Neural cell (in vitro differentiated cells): ENCODE data around the gene NKD1. TPM values are rescaled to one million over a fixed set of nuclear protein-coding genes. Genes with fewer than 3 reads are reported as not detected.

Experiments used
- H2AFZ ChIP-seq: fragments of 200-600, 300-800 bp; sonication (generic), shearing (Covaris generic); 2 replicates; pipeline ENCODE4 v1.6.0; 2014; ENCODE audit warnings: low read depth, mild to moderate bottlenecking, antibody characterized with exemption, low read length, moderate library complexity
- H3F3A ChIP-seq: fragments of 200-600 bp; shearing (Covaris generic); 2 replicates; pipeline ENCODE4 v1.6.1; 2016; ENCODE audit warnings: mild to moderate bottlenecking, moderate library complexity, mixed read lengths, antibody characterized with exemption, low read length; ENCODE audit not compliant: insufficient read depth, poor library complexity, severe bottlenecking
- H3K27ac ChIP-seq: fragments of 200-600, 300-800 bp; sonication (generic), shearing (Covaris generic); 2 replicates; pipeline ENCODE4 v1.5.1; 2014; ENCODE audit warnings: mild to moderate bottlenecking, low read length, moderate library complexity
- H3K27me3 ChIP-seq: fragments of 300-800, 200-600 bp; sonication (generic), shearing (Covaris generic); 2 replicates; pipeline ENCODE4 v1.6.0; 2014; ENCODE audit warnings: mild to moderate bottlenecking, low read depth, low read length, moderate library complexity; ENCODE audit not compliant: insufficient read depth
- H3K36me3 ChIP-seq: fragments of 300-800, 200-600 bp; sonication (generic), shearing (Covaris generic); 2 replicates; pipeline ENCODE4 v1.5.1; 2014; ENCODE audit warnings: mild to moderate bottlenecking, antibody characterized with exemption, low read length, moderate library complexity; ENCODE audit not compliant: insufficient read depth
- H3K4me2 ChIP-seq: fragments of 300-800, 200-600 bp; sonication (generic), shearing (Covaris generic); 2 replicates; pipeline ENCODE4 v1.6.0; 2014; ENCODE audit warnings: mild to moderate bottlenecking, low read length
- H3K4me3 ChIP-seq: fragments of 300-800, 200-600 bp; sonication (generic), shearing (Covaris generic); 2 replicates; pipeline ENCODE4 v1.5.1; 2014; ENCODE audit warnings: mild to moderate bottlenecking, low read length, moderate library complexity
- H3K79me2 ChIP-seq: fragments of 200-600 bp; shearing (Covaris generic); replicated peaks from 2 replicates; pipeline ENCODE4 v1.6.0; 2014; ENCODE audit warnings: mild to moderate bottlenecking, low read length, moderate library complexity; ENCODE audit not compliant: insufficient read depth
- H3K9ac ChIP-seq: fragments of 300-800, 200-600 bp; sonication (generic), shearing (Covaris generic); 2 replicates; pipeline ENCODE4 v1.6.1; 2016; ENCODE audit warnings: mild to moderate bottlenecking, low read length, mixed read lengths
- H3K9me2 ChIP-seq: fragments of 200-600 bp; shearing (Covaris generic); 2 replicates; pipeline ENCODE4 v1.6.1; 2016; ENCODE audit warnings: mild to moderate bottlenecking, low read length, mixed read lengths; ENCODE audit not compliant: insufficient read depth
- H3K9me3 ChIP-seq: fragments of 200-600, 300-800 bp; sonication (generic), shearing (Covaris generic); 2 replicates; pipeline ENCODE4 v1.6.1; 2016; ENCODE audit warnings: mild to moderate bottlenecking, mixed run types, low read length, moderate library complexity, mixed read lengths
- H4K20me1 ChIP-seq: fragments of 200-600 bp; shearing (Covaris generic); 2 replicates; pipeline ENCODE4 v1.6.1; 2016; ENCODE audit warnings: mild to moderate bottlenecking, mixed run types; ENCODE audit not compliant: insufficient read depth
- CTCF ChIP-seq: fragments of 450-650 bp; IDR thresholded peaks from 2 replicates; pipeline ENCODE4 v1.5.1; 2014; ENCODE audit warnings: antibody characterized with exemption, mild to moderate bottlenecking, moderate library complexity; ENCODE audit not compliant: poor library complexity, severe bottlenecking
- EP300 ChIP-seq: fragments of 450-650 bp; conservative IDR thresholded peaks from 2 replicates; pipeline ENCODE4 v1.6.1; 2014; ENCODE audit warnings: antibody characterized with exemption, mild to moderate bottlenecking, moderate library complexity; ENCODE audit not compliant: poor library complexity, severe bottlenecking
- EZH2 ChIP-seq: fragments of 200-600, 300-800 bp; shearing (Covaris generic), sonication (generic); IDR thresholded peaks from 2 replicates; pipeline ENCODE4 v1.6.1; 2014; ENCODE audit warnings: antibody characterized with exemption, low read length, borderline replicate concordance, mild to moderate bottlenecking; ENCODE audit not compliant: insufficient read depth, poor library complexity, severe bottlenecking
- MXI1 ChIP-seq: fragments of 450-650 bp; conservative IDR thresholded peaks from 2 replicates; pipeline ENCODE4 v1.6.1; 2014; ENCODE audit warnings: antibody characterized with exemption, mild to moderate bottlenecking; ENCODE audit not compliant: poor library complexity, severe bottlenecking
- POLR2AphosphoS5 ChIP-seq: IDR thresholded peaks from 2 replicates; pipeline ENCODE4 v1.6.1; 2012
- RAD21 ChIP-seq: fragments of 450-650 bp; conservative IDR thresholded peaks from 2 replicates; pipeline ENCODE4 v1.6.1; 2014; ENCODE audit warnings: antibody characterized with exemption, mild to moderate bottlenecking, moderate library complexity
- REST ChIP-seq: IDR thresholded peaks from 2 replicates; pipeline ENCODE4 v1.6.1; 2012; ENCODE audit warnings: borderline replicate concordance
- SMC3 ChIP-seq: fragments of 450-650 bp; conservative IDR thresholded peaks from 2 replicates; pipeline ENCODE4 v1.6.1; 2014; ENCODE audit warnings: antibody characterized with exemption, mild to moderate bottlenecking, moderate library complexity; ENCODE audit not compliant: poor library complexity
- TAF1 ChIP-seq: IDR thresholded peaks from 2 replicates; pipeline ENCODE4 v1.6.1; 2012; ENCODE audit warnings: low read depth
- polyA plus RNA-seq: library from polyadenylated mRNA; depleted of rRNA; stranded (reverse); fragments of >200 nt; gene quantifications from 2 replicates; pipeline ENCODE4 v1.2.3, GENCODE V29; 2014

The NKD1 gene
- polyA plus RNA-seq, 1 donor from 2014 or later = 1.1 TPM

GRCh38 chr16:50696126-50696525, 147.9 kb downstream of the NKD1 start:
- H3K27ac ChIP-seq = no peak overlapping the region
- TF ChIP-seq TAF1 = no peak
- no peak for TF ChIP-seq EZH2
- TF ChIP-seq POLR2AphosphoS5 = no peak
- no peak for TF ChIP-seq RAD21
- no peak for TF ChIP-seq REST
- no peaks in the 10 kb centered on the region for H3K9me2 ChIP-seq
- no peak overlapping the region for H3K4me2 ChIP-seq
- H3F3A ChIP-seq = no peaks in the 10 kb centered on the region
- no peaks in the 10 kb centered on the region for H4K20me1 ChIP-seq
- H3K9ac ChIP-seq = no peak overlapping the region
- H3K79me2 ChIP-seq = no peaks in the 10 kb centered on the region
- H3K27me3 ChIP-seq = peaks cover 17% of the 10 kb centered on the region
- no peak overlapping the region for H2AFZ ChIP-seq
- no peaks in the 10 kb centered on the region for H3K36me3 ChIP-seq
- H3K9me3 ChIP-seq = no peaks in the 10 kb centered on the region
- H3K4me3 ChIP-seq = no peak overlapping the region

GRCh38 chr16:50696575-50697420, 148.6 kb downstream of the NKD1 start:
- H3K27ac ChIP-seq = no peak overlapping the region
- peaks cover 17% of the 10 kb centered on the region for H3K27me3 ChIP-seq
- H3K36me3 ChIP-seq = no peaks in the 10 kb centered on the region
- no peak for TF ChIP-seq RAD21
- TF ChIP-seq MXI1 = no peak
- TF ChIP-seq REST = no peak
- TF ChIP-seq SMC3 = no peak
- no peak for TF ChIP-seq EZH2
- no peak for TF ChIP-seq TAF1
- TF ChIP-seq EP300 = no peak
- no peak for TF ChIP-seq CTCF
- TF ChIP-seq POLR2AphosphoS5 = no peak
- H4K20me1 ChIP-seq = no peaks in the 10 kb centered on the region
- no peaks in the 10 kb centered on the region for H3K9me3 ChIP-seq
- H3K4me3 ChIP-seq = no peak overlapping the region
- no peak overlapping the region for H2AFZ ChIP-seq
- no peak overlapping the region for H3K4me2 ChIP-seq
- H3K79me2 ChIP-seq = no peaks in the 10 kb centered on the region
- H3K9me2 ChIP-seq = no peaks in the 10 kb centered on the region
- H3F3A ChIP-seq = no peaks in the 10 kb centered on the region
- H3K9ac ChIP-seq = no peak overlapping the region
